ENCODE data around the gene GPR89A.
A peak's percentile ranks its signal among the peaks of the same experiment; 100 is the strongest.
"Not testable (repeated sequence)": the region's sequence is repeated elsewhere in the genome, so short reads cannot be mapped to it uniquely, and the experiment has no call there.

Gene GPR89A

DNA sequence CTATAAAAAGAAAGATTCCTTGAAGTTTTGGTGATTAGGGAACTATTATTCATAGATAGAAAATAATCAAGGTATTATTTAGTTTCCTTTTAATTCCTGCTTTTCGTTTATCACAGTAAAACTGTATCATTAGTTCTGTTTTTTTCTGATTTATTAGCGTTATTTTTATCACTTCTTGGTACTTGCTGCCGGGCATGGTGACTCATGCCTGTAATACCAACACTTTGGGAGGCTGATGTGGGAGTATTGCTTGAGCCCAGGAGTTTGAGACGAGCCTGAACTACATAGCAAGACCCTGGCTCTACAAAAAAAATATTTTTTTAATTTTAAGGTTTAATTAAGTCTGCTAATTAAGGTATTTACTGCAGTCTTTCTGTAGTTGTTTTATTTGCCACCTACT lies 57.2 kb downstream of the GPR89A start:
- DNase-seq (ENCODE audit: low read depth); H3K4me3 ChIP-seq (ENCODE audit: control insufficient read depth, low read depth, low read length): not testable (repeated sequence)

DNA sequence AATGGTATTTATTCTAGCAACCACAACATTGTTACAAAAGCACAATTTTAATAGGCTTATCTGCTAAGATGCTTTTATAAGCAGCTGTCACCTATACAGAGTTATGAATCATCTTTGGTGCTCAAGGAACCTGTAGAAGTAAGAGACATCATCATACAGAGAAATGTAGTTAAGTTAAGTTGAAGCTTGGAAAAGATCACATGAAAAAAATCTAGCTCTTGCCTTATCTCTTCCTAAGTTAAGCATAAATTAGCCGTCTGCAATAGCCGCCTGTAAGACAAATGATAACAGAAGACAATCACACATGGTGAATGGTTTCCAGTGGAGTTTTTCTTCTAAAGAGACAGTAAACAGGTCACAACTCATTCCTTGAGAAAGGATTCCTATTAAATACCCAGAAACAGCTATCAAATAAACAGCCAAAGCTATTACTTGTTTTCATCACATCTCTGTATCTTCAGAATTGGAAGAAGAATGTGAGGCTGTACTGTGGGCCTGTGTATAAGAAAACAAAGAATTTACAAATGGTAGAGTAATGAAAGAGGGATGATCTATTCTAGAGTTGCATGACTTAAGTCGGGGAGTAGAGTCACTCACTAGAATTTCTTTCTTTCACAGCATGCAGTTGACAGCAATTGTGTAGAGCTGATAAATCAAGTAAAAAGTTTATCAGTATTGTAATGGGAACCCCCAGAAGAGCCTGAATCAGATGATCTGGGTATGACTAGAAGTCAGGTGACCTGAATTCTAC lies 63.4 kb downstream of the GPR89A start:
- H3K4me3 ChIP-seq (ENCODE audit: control insufficient read depth, low read depth, low read length); DNase-seq (ENCODE audit: low read depth): not testable (repeated sequence)

DNA sequence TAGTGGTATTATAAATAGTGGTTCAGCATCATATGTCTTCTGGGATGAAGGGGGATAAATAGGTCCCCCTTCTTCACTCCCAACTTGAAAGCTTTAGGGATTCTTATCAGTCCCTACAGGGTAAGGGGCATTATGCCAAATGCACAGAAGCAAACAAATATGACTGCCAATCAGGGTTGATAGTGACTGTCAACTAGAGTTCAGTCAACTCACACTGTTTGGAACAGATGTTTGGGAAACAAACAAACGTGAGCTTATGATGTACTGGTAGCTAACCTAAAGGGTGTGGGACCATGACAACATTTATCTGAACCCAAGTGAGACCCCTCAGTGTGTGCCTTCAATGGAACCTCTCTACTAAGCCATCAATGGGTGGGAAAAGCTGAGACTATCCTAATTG lies 65.4 kb downstream of the GPR89A start:
- not testable (repeated sequence) for DNase-seq (ENCODE audit: low read depth); H3K4me3 ChIP-seq (ENCODE audit: control insufficient read depth, low read depth, low read length)

DNA sequence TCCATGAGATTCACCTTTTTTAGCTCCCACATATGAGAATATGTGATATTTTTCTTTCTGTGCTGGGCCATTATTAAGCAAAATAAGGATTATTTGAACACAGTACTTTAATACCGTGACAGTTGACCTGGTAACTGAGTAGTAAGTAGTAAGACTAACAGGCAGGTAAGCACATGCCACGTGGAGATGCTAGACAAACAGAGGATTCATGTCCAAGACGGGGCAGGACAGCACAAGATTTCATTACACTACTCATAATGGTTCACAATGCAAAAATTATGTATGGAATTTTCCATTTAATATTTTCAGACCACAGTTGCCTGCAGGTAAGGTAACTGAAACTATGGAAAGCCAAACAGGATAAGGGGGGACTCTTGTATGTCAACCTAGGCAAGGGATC lies 77.1 kb downstream of the GPR89A start:
- not testable (repeated sequence) for DNase-seq (ENCODE audit: low read depth); H3K4me3 ChIP-seq (ENCODE audit: control insufficient read depth, low read depth, low read length)

DNA sequence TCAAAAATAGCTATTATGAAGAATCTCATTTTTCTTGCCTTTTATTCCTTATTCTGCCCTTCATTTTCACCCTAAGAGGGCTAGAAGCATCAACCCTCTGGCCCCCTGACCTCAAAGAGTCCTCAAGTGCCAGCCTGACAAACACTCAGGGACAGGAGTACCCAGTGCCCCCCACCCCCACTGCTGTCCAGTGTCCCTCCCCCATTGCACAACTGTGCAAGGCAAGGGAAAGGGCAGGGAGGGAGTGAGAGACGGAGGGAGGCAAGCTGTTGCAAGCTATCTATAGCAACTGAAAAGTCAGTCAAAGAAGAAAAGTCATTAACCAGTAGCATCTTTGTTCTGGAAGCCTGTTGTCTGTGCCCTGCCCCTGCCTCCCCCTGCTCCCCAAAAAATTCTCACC lies 78.3 kb downstream of the GPR89A start:
- DNase-seq (ENCODE audit: low read depth); H3K4me3 ChIP-seq (ENCODE audit: control insufficient read depth, low read depth, low read length): not testable (repeated sequence)

DNA sequence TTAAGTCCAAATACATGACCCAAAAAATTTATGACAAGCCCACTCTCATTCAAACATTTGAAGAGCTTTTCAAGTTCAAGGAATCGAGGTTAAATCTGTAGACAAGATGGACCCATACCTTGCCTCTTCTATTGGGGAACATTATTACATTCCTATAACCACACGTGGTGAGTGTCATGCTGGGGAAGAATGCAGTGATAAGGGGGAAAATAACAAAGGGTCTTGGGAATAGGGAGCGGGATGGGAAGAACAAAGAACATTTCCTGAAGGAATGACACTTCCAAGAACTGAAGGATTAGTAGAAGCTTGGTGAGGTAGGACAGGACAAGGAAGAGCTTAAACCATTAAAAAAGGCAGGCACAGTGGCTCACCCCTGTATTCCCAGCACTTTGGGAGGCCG lies 80.5 kb downstream of the GPR89A start:
- DNase-seq (ENCODE audit: low read depth), result no peak
- TF ChIP-seq, protein P1, sequence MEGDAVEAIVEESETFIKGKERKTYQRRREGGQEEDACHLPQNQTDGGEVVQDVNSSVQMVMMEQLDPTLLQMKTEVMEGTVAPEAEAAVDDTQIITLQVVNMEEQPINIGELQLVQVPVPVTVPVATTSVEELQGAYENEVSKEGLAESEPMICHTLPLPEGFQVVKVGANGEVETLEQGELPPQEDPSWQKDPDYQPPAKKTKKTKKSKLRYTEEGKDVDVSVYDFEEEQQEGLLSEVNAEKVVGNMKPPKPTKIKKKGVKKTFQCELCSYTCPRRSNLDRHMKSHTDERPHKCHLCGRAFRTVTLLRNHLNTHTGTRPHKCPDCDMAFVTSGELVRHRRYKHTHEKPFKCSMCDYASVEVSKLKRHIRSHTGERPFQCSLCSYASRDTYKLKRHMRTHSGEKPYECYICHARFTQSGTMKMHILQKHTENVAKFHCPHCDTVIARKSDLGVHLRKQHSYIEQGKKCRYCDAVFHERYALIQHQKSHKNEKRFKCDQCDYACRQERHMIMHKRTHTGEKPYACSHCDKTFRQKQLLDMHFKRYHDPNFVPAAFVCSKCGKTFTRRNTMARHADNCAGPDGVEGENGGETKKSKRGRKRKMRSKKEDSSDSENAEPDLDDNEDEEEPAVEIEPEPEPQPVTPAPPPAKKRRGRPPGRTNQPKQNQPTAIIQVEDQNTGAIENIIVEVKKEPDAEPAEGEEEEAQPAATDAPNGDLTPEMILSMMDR (IDR thresholded peaks at IDR 0.05; ENCODE audit: control insufficient read depth, insufficient read depth, low read depth, low read length, missing control alignments), result no peak
- no peak overlapping the region for H3K4me3 ChIP-seq (ENCODE audit: control insufficient read depth, low read depth, low read length)

DNA sequence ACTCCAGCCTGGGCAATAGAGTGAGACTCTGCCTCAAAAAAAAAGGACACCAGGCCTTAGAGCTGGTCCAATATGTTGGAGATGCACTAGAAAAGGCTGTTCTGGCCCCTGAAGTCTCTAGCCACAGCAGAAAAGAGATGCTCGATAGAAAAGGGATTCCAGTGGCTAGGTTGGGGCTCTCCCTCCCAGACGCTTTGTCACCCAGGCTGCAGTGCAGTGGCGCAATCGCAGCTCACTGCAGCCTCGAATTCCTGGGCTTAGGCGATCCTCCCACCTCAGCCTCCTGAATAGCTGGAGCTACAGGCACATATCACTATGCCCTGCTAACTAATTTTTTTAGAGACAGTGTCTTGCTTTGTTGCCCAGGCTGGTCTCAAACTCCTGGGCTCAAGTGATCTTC lies 81.1 kb downstream of the GPR89A start:
- no peak overlapping the region for H3K4me3 ChIP-seq (ENCODE audit: control insufficient read depth, low read depth, low read length)
- TF ChIP-seq, protein P1 (IDR thresholded peaks at IDR 0.05; ENCODE audit: control insufficient read depth, insufficient read depth, low read depth, low read length, missing control alignments), result no peak
- DNase-seq (ENCODE audit: low read depth), result no peak

DNA sequence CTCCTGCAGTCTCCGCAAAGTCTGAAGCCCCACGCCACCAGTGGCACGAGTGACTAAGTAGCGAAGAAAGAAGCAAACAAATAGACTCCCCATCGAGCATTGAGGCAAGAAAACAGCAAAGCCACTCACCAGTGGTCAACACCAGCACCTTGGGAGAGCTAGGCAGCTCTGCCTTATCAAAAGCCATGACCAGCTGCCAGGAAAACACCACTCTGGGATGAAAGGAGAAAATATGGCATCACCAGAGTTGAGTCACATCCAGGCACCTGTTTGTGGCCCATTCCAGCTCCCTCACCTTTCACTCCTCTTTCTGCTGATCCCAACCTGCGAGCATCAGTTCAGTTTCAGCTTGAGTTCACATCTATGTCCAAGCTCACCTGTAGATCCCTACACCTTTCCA lies 82.1 kb downstream of the GPR89A start:
- no peak overlapping the region for H3K4me3 ChIP-seq (ENCODE audit: control insufficient read depth, low read depth, low read length)
- DNase-seq (ENCODE audit: low read depth), result no peak
- TF ChIP-seq, protein P1 (IDR thresholded peaks at IDR 0.05; ENCODE audit: control insufficient read depth, insufficient read depth, low read depth, low read length, missing control alignments), result no peak

DNA sequence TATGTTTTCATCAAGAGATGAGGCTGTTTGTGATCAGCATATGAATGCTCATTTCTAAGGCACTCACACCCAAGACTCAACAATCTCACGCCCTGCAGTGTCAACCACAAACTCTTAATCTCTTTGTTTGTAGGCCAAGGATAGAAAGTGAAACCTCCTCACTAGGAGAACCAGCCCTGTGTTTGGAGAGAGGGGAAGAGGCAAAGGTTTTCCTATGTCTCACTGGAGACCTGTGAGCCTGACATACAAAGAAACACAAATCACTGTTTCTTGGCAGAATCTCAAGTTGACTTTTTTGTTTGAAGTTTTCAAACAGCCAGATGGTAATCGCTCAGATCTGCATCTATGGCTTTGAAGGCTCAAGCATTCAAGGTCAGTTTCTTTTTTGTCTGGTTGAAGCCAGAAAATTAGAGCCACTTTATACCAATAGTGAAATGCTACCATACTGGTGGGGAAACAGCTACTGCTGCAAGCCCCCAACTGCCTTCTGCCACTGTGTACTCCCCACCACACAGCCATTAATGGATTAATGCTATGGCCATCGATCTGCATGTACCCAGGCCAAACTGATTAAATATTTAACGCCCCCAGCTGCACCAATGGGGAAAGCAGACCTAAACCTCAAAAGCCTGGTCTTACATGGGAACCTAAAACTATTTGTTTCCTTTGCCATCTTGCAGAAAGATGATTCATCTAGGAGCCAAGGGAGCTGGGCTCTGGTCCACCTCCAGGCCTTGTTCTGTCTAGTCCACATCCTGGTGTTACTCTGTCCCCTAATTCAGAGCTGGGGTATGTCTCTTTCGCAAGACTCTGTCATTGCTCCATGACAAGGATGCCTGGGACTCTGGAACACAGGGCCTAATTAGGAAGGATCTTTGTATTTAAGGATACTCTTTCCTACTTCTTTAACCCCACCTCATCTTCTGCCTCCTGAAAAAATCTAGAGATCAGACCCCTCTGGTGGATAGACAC lies 83.1 kb downstream of the GPR89A start:
- TF ChIP-seq, protein P1 (IDR thresholded peaks at IDR 0.05; ENCODE audit: control insufficient read depth, insufficient read depth, low read depth, low read length, missing control alignments), result no peak
- DNase-seq (ENCODE audit: low read depth), result peak; percentile 52
- H3K4me3 ChIP-seq (ENCODE audit: control insufficient read depth, low read depth, low read length), result no peak overlapping the region

All from AG09309 (cell line).